ENCODE results near the gene DPH6.

DNA sequence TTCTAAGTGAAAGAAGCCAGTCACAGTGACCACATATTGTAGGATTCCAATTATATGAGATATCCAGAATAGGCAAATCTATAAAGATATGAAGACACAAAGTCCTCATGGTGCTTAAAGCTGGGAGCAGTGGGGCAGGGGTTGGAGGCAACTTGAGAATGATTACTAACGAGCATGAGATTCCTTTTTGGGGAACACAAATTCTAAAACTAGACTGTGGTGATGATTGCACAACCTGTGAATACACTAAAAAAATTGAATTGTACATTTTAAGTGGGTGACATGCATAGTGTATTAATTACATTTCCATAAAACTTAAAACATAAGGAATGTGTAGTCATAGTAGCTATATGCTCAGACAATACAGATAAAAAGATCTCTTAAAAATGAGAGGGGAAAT is 103.2 kb downstream of the DPH6 start:
- TF ChIP-seq, protein P1, sequence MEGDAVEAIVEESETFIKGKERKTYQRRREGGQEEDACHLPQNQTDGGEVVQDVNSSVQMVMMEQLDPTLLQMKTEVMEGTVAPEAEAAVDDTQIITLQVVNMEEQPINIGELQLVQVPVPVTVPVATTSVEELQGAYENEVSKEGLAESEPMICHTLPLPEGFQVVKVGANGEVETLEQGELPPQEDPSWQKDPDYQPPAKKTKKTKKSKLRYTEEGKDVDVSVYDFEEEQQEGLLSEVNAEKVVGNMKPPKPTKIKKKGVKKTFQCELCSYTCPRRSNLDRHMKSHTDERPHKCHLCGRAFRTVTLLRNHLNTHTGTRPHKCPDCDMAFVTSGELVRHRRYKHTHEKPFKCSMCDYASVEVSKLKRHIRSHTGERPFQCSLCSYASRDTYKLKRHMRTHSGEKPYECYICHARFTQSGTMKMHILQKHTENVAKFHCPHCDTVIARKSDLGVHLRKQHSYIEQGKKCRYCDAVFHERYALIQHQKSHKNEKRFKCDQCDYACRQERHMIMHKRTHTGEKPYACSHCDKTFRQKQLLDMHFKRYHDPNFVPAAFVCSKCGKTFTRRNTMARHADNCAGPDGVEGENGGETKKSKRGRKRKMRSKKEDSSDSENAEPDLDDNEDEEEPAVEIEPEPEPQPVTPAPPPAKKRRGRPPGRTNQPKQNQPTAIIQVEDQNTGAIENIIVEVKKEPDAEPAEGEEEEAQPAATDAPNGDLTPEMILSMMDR (IDR thresholded peaks at IDR 0.05; ENCODE audit: insufficient read depth, low read length, poor library complexity, severe bottlenecking) = no peak
- no peak for TF ChIP-seq EZH2phosphoT487 (conservative IDR thresholded peaks at IDR 0.05; ENCODE audit: low read length)
